Measurements from ENCODE around the gene ARHGAP18.

ARHGAP18 gene

GRCh38 chr6:129717277-129717676, 7.3 kb upstream of the ARHGAP18 start:
- no peaks in the 10 kb centered on the region for H3K9me3 ChIP-seq (ENCODE audit: control insufficient read depth, low read length)
- H3K4me3 ChIP-seq (ENCODE audit: low read length), result peak overlapping the region; percentile 37
- peaks cover 21% of the 10 kb centered on the region for H3K4me1 ChIP-seq (ENCODE audit: control insufficient read depth, insufficient read depth, low read length)
- peak overlapping the region; percentile 64 for H3K9ac ChIP-seq (ENCODE audit: low read length)
- no peaks in the 10 kb centered on the region for H3K36me3 ChIP-seq (ENCODE audit: control insufficient read depth, insufficient read depth, low read length, severe bottlenecking)
- DNase-seq (ENCODE audit: low read depth), result peak; percentile 57
- H3K27me3 ChIP-seq (replicated peaks; ENCODE audit: control insufficient read depth, insufficient read depth, low read length), result no peaks in the 10 kb centered on the region

- DNase-seq (ENCODE audit: low read depth), result no peak
- no peaks in the 10 kb centered on the region for H3K36me3 ChIP-seq (ENCODE audit: control insufficient read depth, insufficient read depth, low read length, severe bottlenecking)
- H3K9ac ChIP-seq (ENCODE audit: low read length), result no peak overlapping the region
- H3K27me3 ChIP-seq (replicated peaks; ENCODE audit: control insufficient read depth, insufficient read depth, low read length), result no peaks in the 10 kb centered on the region
- no peak overlapping the region for H3K4me3 ChIP-seq (ENCODE audit: low read length)
- no peaks in the 10 kb centered on the region for H3K9me3 ChIP-seq (ENCODE audit: control insufficient read depth, low read length)
- peaks cover 18% of the 10 kb centered on the region for H3K4me1 ChIP-seq (ENCODE audit: control insufficient read depth, insufficient read depth, low read length)
Observed at GRCh38 chr6:129713806-129714333, 3.9 kb upstream of the ARHGAP18 start.

- H3K36me3 ChIP-seq (ENCODE audit: control insufficient read depth, insufficient read depth, low read length, severe bottlenecking), result no peaks in the 10 kb centered on the region
- H3K4me3 ChIP-seq (ENCODE audit: low read length), result no peak overlapping the region
- H3K4me1 ChIP-seq (ENCODE audit: control insufficient read depth, insufficient read depth, low read length), result peaks cover 19% of the 10 kb centered on the region
- H3K9me3 ChIP-seq (ENCODE audit: control insufficient read depth, low read length), result no peaks in the 10 kb centered on the region
- no peak overlapping the region for H3K9ac ChIP-seq (ENCODE audit: low read length)
- DNase-seq (ENCODE audit: low read depth), result no peak
- no peaks in the 10 kb centered on the region for H3K27me3 ChIP-seq (replicated peaks; ENCODE audit: control insufficient read depth, insufficient read depth, low read length)
Observed at GRCh38 chr6:129711271-129711631, 1.3 kb upstream of the ARHGAP18 start.

DNA sequence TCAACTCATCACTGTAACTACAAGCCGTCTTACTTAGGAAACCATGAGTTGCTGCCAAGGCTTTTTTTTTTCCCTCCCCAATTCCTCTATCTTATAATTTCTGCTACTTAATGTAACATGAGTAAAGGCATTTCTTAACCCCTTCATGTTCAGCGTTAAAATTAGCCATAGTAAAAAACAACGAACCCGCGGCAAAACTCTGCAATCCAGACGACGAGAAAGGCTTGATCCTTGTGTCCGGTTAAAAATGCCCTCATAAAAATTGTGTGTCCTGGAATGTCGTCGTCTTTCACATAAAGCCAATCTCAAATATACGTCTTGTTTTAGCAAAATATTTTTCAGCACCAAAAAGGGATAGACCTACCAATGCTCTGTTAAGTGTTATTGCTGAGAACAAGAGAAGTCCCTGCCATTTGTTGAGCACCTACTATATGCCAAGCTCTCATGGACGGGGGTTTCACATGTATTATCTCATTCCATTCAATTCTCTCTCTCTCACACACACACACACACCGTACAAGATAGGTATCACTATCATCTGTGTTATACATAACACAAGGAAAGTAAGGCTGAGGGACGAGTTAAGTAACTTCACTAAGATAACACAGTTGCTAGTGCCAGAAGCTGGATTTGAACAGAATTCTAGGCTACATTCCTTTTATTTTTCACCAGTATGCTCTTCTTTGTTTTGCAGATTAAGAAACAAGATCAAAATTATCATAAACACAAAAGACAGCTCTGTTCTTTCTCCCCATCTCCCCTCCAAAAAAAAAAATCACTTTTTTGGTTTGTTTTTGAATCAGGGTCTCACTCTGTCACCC, 683 bp upstream of the ARHGAP18 start:
- Histone ChIP-seq H3K27me3 (replicated peaks; ENCODE audit: control insufficient read depth, insufficient read depth, low read length) (no peaks in the 10 kb centered on the region), H3K9ac (ENCODE audit: low read length) (peak overlapping the region; percentile 85), H3K4me3 (ENCODE audit: low read length) (peak overlapping the region; percentile 88), H3K36me3 (ENCODE audit: control insufficient read depth, insufficient read depth, low read length, severe bottlenecking) (no peaks in the 10 kb centered on the region), H3K4me1 (ENCODE audit: control insufficient read depth, insufficient read depth, low read length) (peaks cover 25% of the 10 kb centered on the region), H3K9me3 (ENCODE audit: control insufficient read depth, low read length) (no peaks in the 10 kb centered on the region)
- no peak for DNase-seq (ENCODE audit: low read depth)

DNA sequence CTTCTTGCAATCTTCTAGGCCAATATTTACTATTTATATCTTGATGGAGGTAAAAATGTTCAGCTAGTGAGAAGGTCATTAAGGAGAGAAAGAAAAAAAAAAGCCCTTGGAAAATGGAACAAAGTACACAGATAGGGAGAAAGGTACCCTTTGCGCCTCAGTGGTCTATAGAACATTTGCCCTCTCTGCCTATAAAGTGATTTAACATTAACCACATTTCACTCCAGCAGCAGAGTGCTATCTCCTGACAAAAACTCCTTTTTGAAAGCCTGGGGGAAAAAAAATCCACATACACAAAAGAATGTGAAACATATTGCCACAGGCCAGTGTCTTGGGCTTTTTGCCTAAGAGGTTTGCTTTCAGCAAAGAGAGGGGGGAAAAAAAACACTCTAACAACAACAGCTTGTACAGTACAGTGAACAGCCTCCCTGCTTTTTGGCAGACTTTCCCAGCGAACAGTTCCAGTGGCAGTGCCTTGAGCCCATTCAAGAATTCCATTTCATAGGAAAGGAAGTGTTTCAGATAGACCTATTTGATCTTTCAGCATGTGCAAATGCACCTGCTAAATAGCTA, 695 bp downstream of the ARHGAP18 start:
- Histone ChIP-seq H3K9me3 (ENCODE audit: control insufficient read depth, low read length) (no peaks in the 10 kb centered on the region), H3K4me1 (ENCODE audit: control insufficient read depth, insufficient read depth, low read length) (peaks cover 26% of the 10 kb centered on the region), H3K27me3 (replicated peaks; ENCODE audit: control insufficient read depth, insufficient read depth, low read length) (no peaks in the 10 kb centered on the region), H3K36me3 (ENCODE audit: control insufficient read depth, insufficient read depth, low read length, severe bottlenecking) (no peaks in the 10 kb centered on the region), H3K4me3 (ENCODE audit: low read length) (peak overlapping the region; percentile 88), H3K9ac (ENCODE audit: low read length) (peak overlapping the region; percentile 85)
- peak; percentile 90 for DNase-seq (ENCODE audit: low read depth)

DNA sequence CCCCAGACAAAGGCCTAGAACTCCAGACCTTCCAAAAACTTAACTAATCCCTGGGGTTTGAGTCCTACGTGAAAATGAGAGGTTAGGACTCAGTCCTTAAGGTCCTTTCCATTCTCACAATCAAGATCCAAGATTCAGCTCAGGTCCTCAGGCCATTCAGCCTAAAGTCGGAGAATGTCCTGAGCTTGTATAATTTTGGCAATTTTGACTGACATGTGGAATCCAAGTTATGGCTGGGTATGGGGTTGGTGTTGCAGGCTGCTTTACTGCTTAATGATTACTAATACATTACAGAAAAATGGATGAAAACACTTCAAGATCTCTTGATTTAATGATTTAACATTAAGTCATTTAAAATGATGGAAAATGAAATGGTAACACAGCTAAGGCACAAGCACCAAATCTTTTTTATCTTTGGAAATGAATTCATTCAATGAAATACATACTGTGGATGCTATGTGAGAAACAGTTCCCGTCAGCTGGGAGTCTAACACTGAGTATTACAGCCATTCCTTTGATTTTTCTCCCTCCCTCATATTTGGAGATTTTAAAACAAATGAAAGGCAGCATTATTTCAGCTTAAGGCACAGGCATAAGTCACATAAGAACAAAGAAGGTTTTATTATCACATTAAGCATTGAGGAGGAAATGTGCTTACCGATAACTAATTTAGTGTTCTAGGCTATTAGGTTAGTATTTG, 1.3 kb downstream of the ARHGAP18 start:
- Histone ChIP-seq H3K9me3 (ENCODE audit: control insufficient read depth, low read length) (no peaks in the 10 kb centered on the region), H3K4me3 (ENCODE audit: low read length) (peak overlapping the region; percentile 88), H3K27me3 (replicated peaks; ENCODE audit: control insufficient read depth, insufficient read depth, low read length) (no peaks in the 10 kb centered on the region), H3K36me3 (ENCODE audit: control insufficient read depth, insufficient read depth, low read length, severe bottlenecking) (no peaks in the 10 kb centered on the region), H3K9ac (ENCODE audit: low read length) (peak overlapping the region; percentile 85), H3K4me1 (ENCODE audit: control insufficient read depth, insufficient read depth, low read length) (peaks cover 26% of the 10 kb centered on the region)
- peak; percentile 43 for DNase-seq (ENCODE audit: low read depth)

- peak overlapping the region; percentile 88 for H3K4me3 ChIP-seq (ENCODE audit: low read length)
- peaks cover 27% of the 10 kb centered on the region for H3K4me1 ChIP-seq (ENCODE audit: control insufficient read depth, insufficient read depth, low read length)
- no peak for DNase-seq (ENCODE audit: low read depth)
Observed at GRCh38 chr6:129707882-129708495, 2.0 kb downstream of the ARHGAP18 start.

DNA sequence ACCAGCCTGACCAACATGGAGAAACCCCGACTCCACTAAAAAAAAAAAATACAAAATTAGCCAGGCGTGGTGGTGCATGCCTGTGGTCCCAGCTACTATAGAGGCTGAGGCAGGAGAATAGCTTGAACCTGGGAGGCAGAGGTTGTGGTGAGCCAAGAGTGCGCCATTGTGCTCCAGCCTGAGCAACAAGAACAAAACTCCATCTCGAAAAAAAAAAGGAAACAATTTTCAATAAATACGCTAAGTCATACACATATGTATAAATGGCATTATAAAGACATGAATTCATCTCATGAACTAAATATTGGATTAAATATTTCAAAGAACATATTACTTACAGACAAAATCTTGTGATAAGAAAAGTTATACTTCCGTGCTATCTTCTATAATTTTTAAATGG, 2.9 kb downstream of the ARHGAP18 start:
- Histone ChIP-seq H3K4me3 (ENCODE audit: low read length) (no peak overlapping the region), H3K4me1 (ENCODE audit: control insufficient read depth, insufficient read depth, low read length) (peaks cover 35% of the 10 kb centered on the region), H3K36me3 (ENCODE audit: control insufficient read depth, insufficient read depth, low read length, severe bottlenecking) (no peaks in the 10 kb centered on the region), H3K9ac (ENCODE audit: low read length) (no peak overlapping the region), H3K9me3 (ENCODE audit: control insufficient read depth, low read length) (no peaks in the 10 kb centered on the region), H3K27me3 (replicated peaks; ENCODE audit: control insufficient read depth, insufficient read depth, low read length) (no peaks in the 10 kb centered on the region)
- DNase-seq (ENCODE audit: low read depth), result no peak

More at GRCh38 chr6:129707882-129708495, 2.0 kb downstream of the ARHGAP18 start:
- Histone ChIP-seq H3K27me3 (replicated peaks; ENCODE audit: control insufficient read depth, insufficient read depth, low read length) (no peaks in the 10 kb centered on the region), H3K36me3 (ENCODE audit: control insufficient read depth, insufficient read depth, low read length, severe bottlenecking) (no peaks in the 10 kb centered on the region), H3K9me3 (ENCODE audit: control insufficient read depth, low read length) (no peaks in the 10 kb centered on the region), H3K9ac (ENCODE audit: low read length) (peak overlapping the region; percentile 85)

- DNase-seq (ENCODE audit: low read depth), result no peak
- no peaks in the 10 kb centered on the region for H3K27me3 ChIP-seq (replicated peaks; ENCODE audit: control insufficient read depth, insufficient read depth, low read length)
- peaks cover 46% of the 10 kb centered on the region for H3K4me1 ChIP-seq (ENCODE audit: control insufficient read depth, insufficient read depth, low read length)
Observed at GRCh38 chr6:129705212-129705611, 4.8 kb downstream of the ARHGAP18 start.

DNA sequence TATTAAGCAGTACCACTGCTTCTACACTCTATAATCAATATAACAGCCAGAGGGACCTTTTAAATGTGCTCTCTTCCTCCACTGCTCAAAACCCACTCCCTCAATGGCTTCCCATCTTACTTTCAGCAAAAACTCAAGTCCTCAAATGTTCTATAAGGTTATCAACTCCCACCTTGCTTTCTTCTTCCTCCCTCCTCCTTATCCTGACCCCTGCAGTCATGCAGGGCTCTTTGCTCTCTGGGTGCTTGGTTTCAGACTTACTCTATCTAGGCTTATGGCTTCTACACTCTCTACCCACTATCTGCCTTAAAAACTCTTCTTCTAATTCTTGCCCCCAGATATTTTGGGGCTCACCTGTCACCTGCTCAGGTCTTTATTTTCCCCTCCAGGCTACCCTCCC, 5.3 kb downstream of the ARHGAP18 start:
- Histone ChIP-seq H3K27me3 (replicated peaks; ENCODE audit: control insufficient read depth, insufficient read depth, low read length) (no peaks in the 10 kb centered on the region), H3K9me3 (ENCODE audit: control insufficient read depth, low read length) (no peaks in the 10 kb centered on the region), H3K4me1 (ENCODE audit: control insufficient read depth, insufficient read depth, low read length) (peaks cover 46% of the 10 kb centered on the region), H3K9ac (ENCODE audit: low read length) (no peak overlapping the region), H3K36me3 (ENCODE audit: control insufficient read depth, insufficient read depth, low read length, severe bottlenecking) (no peaks in the 10 kb centered on the region), H3K4me3 (ENCODE audit: low read length) (no peak overlapping the region)
- no peak for DNase-seq (ENCODE audit: low read depth)

More at GRCh38 chr6:129705212-129705611, 4.8 kb downstream of the ARHGAP18 start:
- Histone ChIP-seq H3K36me3 (ENCODE audit: control insufficient read depth, insufficient read depth, low read length, severe bottlenecking) (no peaks in the 10 kb centered on the region), H3K9ac (ENCODE audit: low read length) (no peak overlapping the region), H3K9me3 (ENCODE audit: control insufficient read depth, low read length) (no peaks in the 10 kb centered on the region), H3K4me3 (ENCODE audit: low read length) (no peak overlapping the region)
